ENCODE results near the gene RPL18A. TPM values are rescaled to one million over a fixed set of nuclear protein-coding genes. Genes with fewer than 3 reads are reported as not detected.
"Not testable (repeated sequence)": the region's sequence is repeated elsewhere in the genome, so short reads cannot be mapped to it uniquely, and the experiment has no call there.

Gene RPL18A
- polyA plus RNA-seq, 2 of the 4 experiments (the other 2 are of a cell fraction): 696 to 1,807 TPM

- POLR2A ChIA-PET; H3K4me1 ChIP-seq; H3K27ac ChIP-seq; ATAC-seq; DNase-seq (ENCODE audit: low read depth in 1 of 2, low spot score in 1 of 2); FAIRE-seq; H3K4me2 ChIP-seq; H3K9me3 ChIP-seq; H3K4me3 ChIP-seq: not testable (repeated sequence)
- CTCF ChIA-PET: interaction anchor here (0.7 kb wide), 1 partner anchor 17 kb away, joined by 3 read pairs; no protein-coding TSS in a partner anchor
- 63% methylated on average over 4 of the region's 4 CpGs for WGBS (ENCODE audit: missing lambda C conversion rate)
Observed at GRCh38 chr19:17887221-17887620, 27.5 kb downstream of the RPL18A start.

GRCh38 chr19:17888260-17888659 lies 28.6 kb downstream of the RPL18A start:
- TF ChIP-seq FOSL2 (IDR thresholded peaks at IDR 0.05): no peak
- TF ChIP-seq FOSL2 (CRISPR knock-in tag; IDR thresholded peaks at IDR 0.05): no peak
- no peak for TF ChIP-seq ELK1 (IDR thresholded peaks at IDR 0.05; ENCODE audit: low read depth, low read length)
- TF ChIP-seq CEBPB (IDR thresholded peaks at IDR 0.05): no peak
- no peak for TF ChIP-seq GATA3 (IDR thresholded peaks at IDR 0.05; ENCODE audit: borderline replicate concordance)
- no peak for TF ChIP-seq HOXB5 (CRISPR knock-in tag; IDR thresholded peaks at IDR 0.05)
- no peak for TF ChIP-seq MAZ (IDR thresholded peaks at IDR 0.05; ENCODE audit: borderline replicate concordance, low read depth, low read length)
- TF ChIP-seq BCL3 (IDR thresholded peaks at IDR 0.05): no peak
- no peak for TF ChIP-seq POLR2AphosphoS2 (conservative IDR thresholded peaks at IDR 0.05; ENCODE audit: low read length)
- TF ChIP-seq MAX (IDR thresholded peaks at IDR 0.05): no peak
- TF ChIP-seq ESRRA (IDR thresholded peaks at IDR 0.05; ENCODE audit: borderline replicate concordance, low read length): no peak
- no peak for TF ChIP-seq FOSB (CRISPR knock-in tag; IDR thresholded peaks at IDR 0.05)
- TF ChIP-seq MYC (IDR thresholded peaks at IDR 0.05; ENCODE audit: borderline replicate concordance, low read length): no peak
- TF ChIP-seq EHF (CRISPR knock-in tag; IDR thresholded peaks at IDR 0.05): no peak
- no peak for TF ChIP-seq HMGXB4 (CRISPR knock-in tag; IDR thresholded peaks at IDR 0.05; ENCODE audit: borderline replicate concordance)
- no peak for TF ChIP-seq ZFP36 (IDR thresholded peaks at IDR 0.05; ENCODE audit: borderline replicate concordance, partially characterized antibody)
- FAIRE-seq (no peak), ATAC-seq (no peak), DNase-seq (ENCODE audit: low read depth in 1 of 2, low spot score in 1 of 2) (no peak)
- Histone ChIP-seq H3K4me2 (no peak overlapping the region), H3K4me1 (no peaks in the 10 kb centered on the region), H3K4me3 (no peak overlapping the region), H3K27ac (no peak overlapping the region), H3K9me3 (no peaks in the 10 kb centered on the region)
- ChIA-PET POLR2A (no interaction called here), CTCF (no interaction called here)
- WGBS (ENCODE audit: missing lambda C conversion rate): 81% methylated on average over 7 of the region's 7 CpGs

- DNase-seq (ENCODE audit: low read depth in 1 of 2, low spot score in 1 of 2) (peak in 1 of 2 experiments; percentile 40), ATAC-seq (peak; percentile 54 to 57; a peak in 3 of 6 replicates), FAIRE-seq (no peak)
- Histone ChIP-seq H3K27ac (no peak overlapping the region), H3K4me3 (no peak overlapping the region), H3K4me1 (no peaks in the 10 kb centered on the region), H3K9me3 (no peaks in the 10 kb centered on the region), H3K4me2 (no peak overlapping the region)
- no peak for TF ChIP-seq MAZ (IDR thresholded peaks at IDR 0.05; ENCODE audit: borderline replicate concordance, low read depth, low read length)
- no peak for TF ChIP-seq NPAS2 (CRISPR knock-in tag; IDR thresholded peaks at IDR 0.05; ENCODE audit: borderline replicate concordance)
- TF ChIP-seq CTCF (IDR thresholded peaks at IDR 0.05): no peak
- no peak for TF ChIP-seq HOXB5 (CRISPR knock-in tag; IDR thresholded peaks at IDR 0.05)
- TF ChIP-seq ESRRA (IDR thresholded peaks at IDR 0.05; ENCODE audit: borderline replicate concordance, low read length): no peak
- TF ChIP-seq POLR2AphosphoS2 (conservative IDR thresholded peaks at IDR 0.05; ENCODE audit: low read length): no peak
- no peak for TF ChIP-seq BCL3 (IDR thresholded peaks at IDR 0.05)
- TF ChIP-seq REST (IDR thresholded peaks at IDR 0.05): peak; percentile 89
- ChIA-PET CTCF (no interaction called here), POLR2A (no interaction called here)
- 50% methylated on average over 18 of the region's 18 CpGs for WGBS (ENCODE audit: missing lambda C conversion rate)
Observed at GRCh38 chr19:17889609-17890214, 30.0 kb downstream of the RPL18A start.
